Activated CD8-positive, alpha-beta memory T cell treated with anti-CD3 and anti-CD28 coated beads for 24 hours (primary cell): ENCODE data around the gene ITGA8.
"Not testable (repeated sequence)": the region's sequence is repeated elsewhere in the genome, so short reads cannot be mapped to it uniquely, and the experiment has no call there.

Experiments used
- DNase-seq: peaks from one replicate; pipeline ENCODE4 v3.0.0-alpha.2; 2020

The ITGA8 gene

GRCh38 chr10:15719899-15720634, at the start of gene ITGA8:
TSS of gene ITGA8 (minus strand) at chr10:15719922. CDS start at chr10:15719771, 151 bp downstream.
- DNase-seq, result no peak

- no peak for DNase-seq
Measured at GRCh38 chr10:15764892-15765454, 45.3 kb upstream of the ITGA8 start.

GRCh38 chr10:15763006-15763405, 43.3 kb upstream of the ITGA8 start:
- DNase-seq, result no peak

GRCh38 chr10:15762239-15762638, 42.5 kb upstream of the ITGA8 start:
- not testable (repeated sequence) for DNase-seq

GRCh38 chr10:15761224-15761623, 41.5 kb upstream of the ITGA8 start:
- DNase-seq, result not testable (repeated sequence)

GRCh38 chr10:15760681-15761080, 41.0 kb upstream of the ITGA8 start:
- DNase-seq, result no peak

- no peak for DNase-seq
Measured at GRCh38 chr10:15759265-15759664, 39.5 kb upstream of the ITGA8 start.

- DNase-seq, result no peak
Measured at GRCh38 chr10:15758618-15759017, 38.9 kb upstream of the ITGA8 start.

GRCh38 chr10:15754937-15755336, 35.2 kb upstream of the ITGA8 start:
- no peak for DNase-seq

GRCh38 chr10:15751046-15751445, 31.3 kb upstream of the ITGA8 start:
- DNase-seq, result no peak

- DNase-seq, result no peak
Measured at GRCh38 chr10:15748126-15748525, 28.4 kb upstream of the ITGA8 start.

- no peak for DNase-seq
Measured at GRCh38 chr10:15747632-15748031, 27.9 kb upstream of the ITGA8 start.

- no peak for DNase-seq
Measured at GRCh38 chr10:15745751-15746150, 26.0 kb upstream of the ITGA8 start.

GRCh38 chr10:15744217-15744865, 24.6 kb upstream of the ITGA8 start:
- DNase-seq, result no peak

- DNase-seq, result no peak
Measured at GRCh38 chr10:15743443-15743842, 23.7 kb upstream of the ITGA8 start.

- no peak for DNase-seq
Measured at GRCh38 chr10:15742836-15743235, 23.1 kb upstream of the ITGA8 start.

- DNase-seq, result no peak
Measured at GRCh38 chr10:15742102-15742501, 22.4 kb upstream of the ITGA8 start.

- DNase-seq, result no peak
Measured at GRCh38 chr10:15741581-15741980, 21.9 kb upstream of the ITGA8 start.

GRCh38 chr10:15740261-15740660, 20.5 kb upstream of the ITGA8 start:
- no peak for DNase-seq

- no peak for DNase-seq
Measured at GRCh38 chr10:15739254-15739970, 19.7 kb upstream of the ITGA8 start.

GRCh38 chr10:15738270-15738925, 18.7 kb upstream of the ITGA8 start:
- no peak for DNase-seq

GRCh38 chr10:15737656-15738055, 17.9 kb upstream of the ITGA8 start:
- no peak for DNase-seq

- DNase-seq, result no peak
Measured at GRCh38 chr10:15735763-15736162, 16.0 kb upstream of the ITGA8 start.
